GM12878 (cell line): ENCODE measurements around the gene LMF2. TPM values are rescaled to one million over a fixed set of nuclear protein-coding genes. Genes with fewer than 3 reads are reported as not detected.
"Not testable (repeated sequence)": the region's sequence is repeated elsewhere in the genome, so short reads cannot be mapped to it uniquely, and the experiment has no call there.

Experiments used
- ATAC-seq: fragments of 200-7000 bp; cut with Tn5 transposase; 3 replicates; pipeline ENCODE4 v1.9.1; 2020; ENCODE audit warnings: mild to moderate bottlenecking, moderate library complexity
- BruUV-seq: library from RNA; stranded (reverse); fragments of 400-500 nt; replicated peaks from 2 replicates; lab custom pipeline; 2021; lab: Mats Ljungman, UMichigan
- CTCF ChIA-PET: fragments of 300-600 bp; sonication (Branson Sonifier 250); formaldehyde crosslinking; extraction: SDS; loops from one replicate; lab custom pipeline; 2021; ENCODE audit warnings: inconsistent platforms; lab: Yijun Ruan, JAX
- POLR2A ChIA-PET: fragments of 350-600 bp; formaldehyde crosslinking; extraction: SDS; loops from one replicate; lab custom pipeline; 2021; ENCODE audit warnings: inconsistent platforms; lab: Charles Lee
- RAD21 ChIA-PET: fragments of 300-600 bp; sonication (Branson Sonifier 250); formaldehyde crosslinking; loops from one replicate; lab custom pipeline; 2023; ENCODE audit warnings: antibody characterized with exemption; ENCODE audit not compliant: unreplicated experiment; lab: Charles Lee
- SMC1A ChIA-PET: fragments of 300-600 bp; sonication (Branson Sonifier 250); formaldehyde crosslinking; loops from one replicate; lab custom pipeline; 2023; ENCODE audit not compliant: unreplicated experiment, uncharacterized antibody; lab: Charles Lee
- DNase-seq: peaks from one replicate; pipeline ENCODE4 v3.0.0-alpha.2; 2011; ENCODE audit warnings: low read depth, low spot score
- FAIRE-seq: peaks from 3 replicates; lab custom pipeline; 2011; peaks lifted over from hg19 to GRCh38; lab: Jason Lieb, UNC
- H2AFZ ChIP-seq: 2 replicates; pipeline ENCODE4 v1.6.0; 2011; ENCODE audit warnings: low read depth, low read length, control low read depth; ENCODE audit not compliant: control insufficient read depth
- H3K27ac ChIP-seq: 2 replicates; pipeline ENCODE4 v1.5.1; 2011; ENCODE audit warnings: control low read depth; ENCODE audit not compliant: control insufficient read depth, insufficient read depth
- H3K27me3 ChIP-seq, 2 experiments: replicated peaks in 1 of 2; 2 replicates each; pipeline versions ENCODE4 v1.6.0 to v1.6.1; 2011; ENCODE audit warnings: low read length in 1 of 2; ENCODE audit not compliant: control insufficient read depth in 2 of 2, insufficient read depth in 2 of 2
- H3K36me3 ChIP-seq, 2 experiments: 2 replicates each; pipeline ENCODE4 v1.5.1; 2011; ENCODE audit warnings: low read length in 1 of 2; ENCODE audit not compliant: control insufficient read depth in 2 of 2, insufficient read depth in 2 of 2
- H3K4me1 ChIP-seq: 2 replicates; pipeline ENCODE4 v1.6.1; 2011; ENCODE audit warnings: mild to moderate bottlenecking, low read length, moderate library complexity, mixed read lengths; ENCODE audit not compliant: control insufficient read depth, insufficient read depth
- H3K4me2 ChIP-seq: 2 replicates; pipeline ENCODE4 v1.6.0; 2011; ENCODE audit warnings: control low read depth; ENCODE audit not compliant: control insufficient read depth, insufficient read depth
- H3K4me3 ChIP-seq: fragments of 200-600 bp; sonication (generic); 2 replicates; pipeline ENCODE4 v1.5.1; 2016
- H3K79me2 ChIP-seq: 2 replicates; pipeline ENCODE4 v1.6.0; 2011; ENCODE audit warnings: low read length; ENCODE audit not compliant: control insufficient read depth, insufficient read depth
- H3K9ac ChIP-seq: 2 replicates; pipeline ENCODE4 v1.8.0; 2011; ENCODE audit warnings: low read length, control low read depth, mixed read lengths; ENCODE audit not compliant: control insufficient read depth, insufficient read depth
- H3K9me3 ChIP-seq: replicated peaks from 3 replicates; pipeline ENCODE4 v1.5.1; 2011; ENCODE audit warnings: mild to moderate bottlenecking, low read length; ENCODE audit not compliant: control insufficient read depth, insufficient read depth
- H4K20me1 ChIP-seq: 2 replicates; pipeline ENCODE4 v1.6.0; 2011; ENCODE audit not compliant: control insufficient read depth, insufficient read depth
- SREBF2 ChIP-seq: IDR thresholded peaks from 2 replicates; pipeline ENCODE4 v1.6.1; 2012; ENCODE audit warnings: mild to moderate bottlenecking, low read length
- WGBS: methylation state at CpG from one replicate; pipeline ENCODE4 v1.1.6; 2016; ENCODE audit warnings: low lambda C conversion rate; ENCODE audit not compliant: insufficient replicate concordance, insufficient coverage; ENCODE audit errors: missing lambda C conversion rate; 5-methylcytosine and 5-hydroxymethylcytosine counted together
- in situ Hi-C: fragments of 300-500 bp; cut with MboI; formaldehyde crosslinking; loops from 9 replicates; pipeline ENCODE4 v1.14.3; 2018; ENCODE audit warnings: mixed read lengths
- intact Hi-C: fragments of 100-400 bp; cut with micrococcal nuclease; formaldehyde crosslinking; loops from one replicate; pipeline ENCODE4 v1.14.2; 2022; ENCODE audit not compliant: unreplicated experiment
- polyA plus RNA-seq, 11 experiments: library from polyadenylated mRNA; depleted of rRNA in 4 of 11; unstranded in 6 of 11; stranded (reverse) in 5 of 11; fragments of >200 nt; fragmentation: Nextera tagmentation in 4 of 11; fragmentation: Illumina TruSeq in 1 of 11; extraction: Ambion mirVana in 4 of 11; extraction: Trizol in 1 of 11; gene quantifications; 1 replicate in 1 of 11; 2 replicates in 10 of 11; pipeline versions ENCODE4 v1.2.1 to v1.2.3, GENCODE V29; 2011 to 2016; ENCODE audit warnings: inconsistent platforms in 2 of 11, missing spikeins in 2 of 11, low read depth in 1 of 11
- total RNA-seq, 4 experiments: library from RNA; depleted of rRNA in 3 of 4; stranded (reverse); fragments of >200 nt in 3 of 4; fragmentation: Illumina TruSeq in 1 of 4; extraction: Trizol in 1 of 4; gene quantifications; 2 replicates each; pipeline versions ENCODE4 v1.2.1 to v1.2.3, GENCODE V29; 2013 to 2021

Gene LMF2
- total and polyA plus RNA-seq, 10 of the 15 experiments (the other 5 are each of a cell fraction or from before 2014, with no cell fraction given) = 0.08 to 57.5 (median 21.2) TPM

- ATAC-seq = no peak
- no peak for TF ChIP-seq SREBF2
- H4K20me1 ChIP-seq = no peaks in the 10 kb centered on the region
- ChIA-PET POLR2A (no interaction called here), SMC1A (no interaction called here), CTCF (no interaction called here), RAD21 (no interaction called here)
- in situ Hi-C loops = no loop called here
- peaks cover 4% of the 10 kb centered on the region; the same call in 1 of the 2 replicates for H3K4me1 ChIP-seq
- no peaks in the 10 kb centered on the region for H3K9me3 ChIP-seq
- H3K9ac ChIP-seq = no peak overlapping the region
- peaks cover 18% of the 10 kb centered on the region for H3K79me2 ChIP-seq
- no peaks in the 10 kb centered on the region for H3K27me3 ChIP-seq
- DNase-seq = no peak
- H3K4me2 ChIP-seq = no peak overlapping the region
- intact Hi-C loops = no loop called here
- BruUV-seq = no TSS peak
- no peak for FAIRE-seq
- H3K36me3 ChIP-seq = peaks cover 5 to 53% of the 10 kb centered on the region in 2 experiments; a peak in 3 of 4 replicates
- H2AFZ ChIP-seq = no peak overlapping the region
- no peak overlapping the region for H3K4me3 ChIP-seq
- no peak overlapping the region for H3K27ac ChIP-seq
- WGBS = 92% methylated on average over 10 of the region's 13 CpGs
These were observed 13.4 kb upstream of the LMF2 start for GRCh38 chr22:50520826-50521453.

DNA sequence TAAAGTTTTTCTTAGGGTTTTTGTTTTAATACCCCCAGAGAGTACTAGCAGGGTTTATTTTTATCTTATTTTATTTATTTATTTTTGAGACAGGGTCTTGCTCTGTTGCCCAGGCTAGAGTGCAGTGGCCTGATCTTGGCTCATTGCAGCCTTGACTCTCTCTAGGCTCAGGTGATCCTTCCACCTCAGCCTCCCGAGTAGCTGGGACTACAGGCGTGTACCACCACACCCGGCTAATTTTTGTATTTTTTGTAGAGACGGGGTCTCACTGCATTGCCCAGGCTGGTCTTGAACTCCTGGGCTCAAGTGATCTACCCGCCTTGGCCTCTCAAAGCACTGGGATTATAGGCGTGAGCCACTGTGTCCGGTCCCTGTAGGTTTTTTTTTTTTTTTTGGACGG, 12.7 kb upstream of the LMF2 start:
- H3K4me3 ChIP-seq, DNase-seq, CTCF ChIA-PET, ATAC-seq, H3K9me3 ChIP-seq, H3K4me2 ChIP-seq, H3K27ac ChIP-seq, intact Hi-C loops, in situ Hi-C loops, H3K9ac ChIP-seq, RAD21 ChIA-PET, H2AFZ ChIP-seq, FAIRE-seq, SMC1A ChIA-PET, H4K20me1 ChIP-seq, H3K4me1 ChIP-seq, POLR2A ChIA-PET, BruUV-seq, H3K27me3 ChIP-seq: not testable (repeated sequence)
- Histone ChIP-seq H3K79me2 (peaks cover 16% of the 10 kb centered on the region), H3K36me3 (peaks cover 5 to 53% of the 10 kb centered on the region in 2 experiments; a peak in 3 of 4 replicates)
- 93% methylated on average over 8 of the region's 8 CpGs for WGBS
